HepG2 (cell line): ENCODE data around the gene NTN3. TPM values are rescaled to one million over a fixed set of nuclear protein-coding genes. Genes with fewer than 3 reads are reported as not detected.

Source experiments
- BCLAF1 ChIP-seq: fragments of 450-650 bp; IDR thresholded peaks from 2 replicates; pipeline ENCODE4 v1.6.1; 2017; ENCODE audit warnings: mild to moderate bottlenecking
- MYNN ChIP-seq: sonication (generic); formaldehyde crosslinking; IDR thresholded peaks from 2 replicates; pipeline ENCODE4 v1.4.0; 2020; ENCODE audit warnings: mild to moderate bottlenecking, low read depth, missing genetic modification reagents
- THAP9 ChIP-seq: sonication (generic); formaldehyde crosslinking; IDR thresholded peaks from 2 replicates; pipeline ENCODE4; 2020; ENCODE audit warnings: missing genetic modification reagents, mild to moderate bottlenecking, borderline replicate concordance
- ZFP91 ChIP-seq: sonication (generic); formaldehyde crosslinking; IDR thresholded peaks from 2 replicates; pipeline ENCODE4 v1.9.0; 2022; ENCODE audit warnings: missing genetic modification reagents, mild to moderate bottlenecking, borderline replicate concordance
- ZMYM2 ChIP-seq: sonication (generic); formaldehyde crosslinking; IDR thresholded peaks from 2 replicates; pipeline ENCODE4 v1.8.0; 2022; ENCODE audit warnings: mild to moderate bottlenecking, missing genetic modification reagents
- polyA plus RNA-seq, 8 experiments: library from polyadenylated mRNA; depleted of rRNA in 3 of 8; stranded (reverse) in 7 of 8; unstranded in 1 of 8; fragments of >200 nt; fragmentation: Illumina TruSeq in 4 of 8; extraction: Trizol in 4 of 8; gene quantifications; 2 replicates each; pipeline versions ENCODE4 v1.2.1 to v1.2.3, GENCODE V29; 2011 to 2016; ENCODE audit warnings: low read depth in 4 of 8, missing spikeins in 1 of 8, mixed read lengths in 1 of 8; ENCODE audit not compliant: insufficient read depth in 1 of 8
- total RNA-seq, 5 experiments: library from RNA; depleted of rRNA; stranded (reverse); fragments of >200 nt; fragmentation: Illumina TruSeq; extraction: Trizol; gene quantifications; 2 replicates each; pipeline ENCODE4 v1.2.3, GENCODE V29; 2016; ENCODE audit warnings: low read depth in 1 of 5

The NTN3 gene
- total and polyA plus RNA-seq, 2 of the 13 experiments (the other 11 are each of a cell fraction or from before 2014, with no cell fraction given): 0.09 to 0.20 TPM

- no peak for TF ChIP-seq BCLAF1
- TF ChIP-seq ZFP91 (CRISPR knock-in tag): peak; percentile 30; the same call in 1 of the 2 replicates
- TF ChIP-seq ZMYM2: no peak
- TF ChIP-seq THAP9 (CRISPR knock-in tag): 0 out of 2 replicates have a peak, but pooled peaks have one; percentile 26
- TF ChIP-seq MYNN (CRISPR knock-in tag): no peak
Observed at GRCh38 chr16:2458887-2459646, 12.0 kb upstream of the NTN3 start (continued).
